CD1c-positive myeloid dendritic cell (primary cell): ENCODE data around the gene PCP4.
"Not testable (repeated sequence)": the region's sequence is repeated elsewhere in the genome, so short reads cannot be mapped to it uniquely, and the experiment has no call there.

Experiments used
- DNase-seq: peaks from one replicate; pipeline ENCODE4 v3.0.0-alpha.2; 2016; ENCODE audit errors: extremely low spot score

Gene PCP4

DNA sequence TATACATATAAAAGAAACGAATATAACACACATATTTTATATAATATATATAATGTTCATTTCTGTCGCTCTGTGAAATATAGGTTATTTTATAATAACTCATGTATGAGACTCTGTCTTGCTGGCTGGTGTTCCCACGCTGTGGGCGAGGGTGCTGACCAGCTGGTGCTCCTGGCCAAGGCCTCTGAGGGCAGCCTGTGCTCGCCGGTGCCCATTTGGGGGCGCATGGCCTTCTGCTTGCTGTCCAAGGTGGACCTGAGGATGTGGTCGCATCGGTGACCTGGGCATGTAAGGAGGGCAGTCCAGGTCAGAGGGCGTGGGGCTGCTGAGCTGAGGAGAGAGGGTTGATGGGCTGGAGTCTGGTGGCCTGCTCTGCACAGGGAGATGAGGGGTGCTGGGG is 1.1 kb upstream of the PCP4 start:
- DNase-seq, result no peak

DNA sequence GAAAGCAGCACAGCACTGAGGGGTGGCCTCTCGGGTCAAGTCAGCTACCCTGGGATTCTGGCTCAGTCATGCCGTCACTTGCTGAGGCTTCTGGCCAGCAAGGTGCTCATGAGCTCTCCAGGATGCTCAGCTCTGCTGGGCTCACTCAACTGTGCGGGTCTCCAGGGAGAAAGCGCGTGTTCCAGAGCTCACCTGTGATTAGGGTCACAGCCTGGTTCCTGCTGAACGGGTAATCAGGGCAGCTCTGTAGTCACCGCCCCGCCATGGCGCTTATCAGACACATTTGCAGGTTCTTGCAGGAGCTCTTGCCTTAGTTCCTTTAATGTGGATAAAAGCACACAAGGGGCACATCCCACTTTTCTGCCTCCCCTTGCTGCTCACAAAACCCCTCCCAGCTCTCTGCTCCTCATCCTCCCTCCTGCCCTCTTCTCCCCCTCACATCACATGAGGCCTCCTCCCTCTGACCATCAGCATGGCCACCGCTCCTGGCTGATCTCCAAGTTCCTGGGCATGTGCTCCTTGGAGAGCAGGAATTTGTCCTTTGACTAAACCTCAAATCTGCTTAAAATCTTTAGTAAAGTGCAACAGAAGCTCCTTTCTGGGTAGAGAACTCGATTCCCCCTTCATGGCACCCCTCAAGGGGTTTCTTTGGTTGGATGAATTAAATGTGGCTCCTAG is 2.0 kb downstream of the PCP4 start:
- DNase-seq, result no peak

DNA sequence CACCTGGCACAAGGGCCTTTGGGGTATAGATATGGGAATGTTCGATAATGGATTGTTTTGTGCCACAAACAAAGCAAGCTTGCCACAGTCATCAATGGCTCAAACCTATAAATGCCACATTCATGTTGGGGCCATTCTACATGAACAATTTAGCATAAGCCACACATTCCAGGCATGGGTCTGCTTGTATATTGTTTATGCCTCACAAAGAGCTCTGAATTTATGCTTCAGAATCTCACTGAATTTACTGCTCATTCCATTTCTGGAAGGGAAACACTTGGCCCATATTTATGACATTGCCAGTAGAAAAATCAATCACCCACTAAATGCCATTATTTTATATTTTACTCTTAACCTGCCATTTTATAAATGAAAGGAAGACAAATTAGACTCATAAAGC is 6.4 kb downstream of the PCP4 start:
- no peak for DNase-seq

DNA sequence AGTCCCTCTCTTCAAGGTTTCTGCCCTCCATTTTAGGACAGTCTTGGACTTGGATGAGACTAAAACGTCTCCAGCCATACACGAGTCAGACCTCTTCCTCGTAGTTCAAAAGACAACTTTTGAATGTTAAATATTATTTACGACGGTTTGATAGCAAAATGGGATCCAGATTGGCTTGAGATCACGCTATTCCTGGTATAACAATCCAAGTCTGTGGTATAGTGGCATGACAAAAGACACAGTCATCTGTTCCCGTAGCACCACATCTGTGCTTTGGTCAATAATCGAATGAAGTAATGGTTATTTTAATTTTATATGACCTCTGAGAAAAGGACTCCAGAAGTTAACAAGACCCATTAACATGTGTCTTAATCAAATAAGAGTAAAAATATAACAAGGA is 7.0 kb downstream of the PCP4 start:
- no peak for DNase-seq

DNA sequence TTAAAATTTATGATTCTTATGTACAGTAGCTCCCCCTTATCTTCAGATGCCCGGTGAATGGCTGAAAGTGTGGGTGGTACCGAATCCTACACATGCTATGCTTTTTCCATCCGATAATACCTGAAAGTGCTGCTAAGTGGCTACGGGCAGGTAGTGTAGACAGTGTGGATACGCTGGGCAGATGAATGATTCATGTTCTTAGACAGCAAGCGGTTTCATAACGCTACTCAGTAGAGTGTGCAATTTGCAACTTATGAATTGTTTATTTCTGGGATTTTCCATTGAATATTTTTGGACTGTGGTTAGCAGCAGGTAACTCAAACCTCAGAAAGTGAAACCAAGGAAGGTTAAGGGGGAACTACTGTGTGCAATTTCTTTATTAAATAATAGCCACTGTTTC is 7.5 kb downstream of the PCP4 start:
- no peak for DNase-seq

DNA sequence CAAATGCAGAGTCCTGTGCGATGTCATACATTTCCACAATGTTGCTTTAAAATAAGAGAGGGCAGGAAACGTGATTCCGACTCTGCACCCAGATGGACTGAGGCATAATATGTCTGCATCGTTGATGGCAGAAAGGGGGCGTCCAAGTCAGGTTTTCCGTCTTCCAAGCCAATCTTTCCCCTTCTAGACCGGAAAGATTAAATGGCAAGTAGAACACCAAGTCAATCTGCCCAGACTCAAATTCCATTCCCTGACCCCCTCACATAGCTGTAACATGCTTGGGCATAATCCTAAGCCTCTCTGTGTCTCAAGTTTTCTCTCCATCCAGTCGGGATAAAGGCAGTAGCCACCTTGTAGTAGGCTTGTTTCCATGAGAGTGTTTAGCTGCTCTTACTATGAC is 14.4 kb downstream of the PCP4 start:
- DNase-seq, result no peak

DNA sequence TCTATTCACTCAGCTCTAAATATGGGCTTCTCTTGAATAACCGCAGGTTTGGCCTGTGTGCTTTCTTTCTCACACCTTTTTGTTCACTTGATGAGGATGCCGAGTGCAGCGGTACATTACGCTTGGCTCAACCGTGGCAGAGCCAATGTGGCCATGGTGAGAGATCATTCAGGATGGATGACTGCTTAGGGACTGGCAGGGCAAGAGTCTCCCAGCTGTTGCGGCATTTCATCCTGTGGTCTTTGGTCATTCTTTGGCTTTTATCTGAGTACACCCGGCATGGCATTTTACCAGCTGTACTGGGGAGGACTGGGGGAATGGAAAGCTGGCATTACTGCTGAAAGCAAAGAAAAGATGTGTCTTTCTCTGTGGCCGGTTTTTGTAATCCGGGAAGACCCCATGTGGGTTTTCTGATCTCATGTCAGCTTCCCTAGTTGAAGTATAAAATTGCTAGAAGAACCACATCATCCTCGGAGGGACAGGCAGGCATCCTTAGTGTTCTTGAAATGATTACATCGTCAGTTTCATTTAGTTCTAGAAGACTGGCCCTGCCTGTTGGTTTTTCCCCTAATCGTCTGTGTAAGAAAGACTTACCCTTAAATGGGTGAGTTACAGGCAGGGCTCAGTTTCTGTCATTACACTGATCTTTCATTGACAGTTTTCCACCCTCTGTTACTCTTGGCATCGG is 15.1 kb downstream of the PCP4 start:
- no peak for DNase-seq

DNA sequence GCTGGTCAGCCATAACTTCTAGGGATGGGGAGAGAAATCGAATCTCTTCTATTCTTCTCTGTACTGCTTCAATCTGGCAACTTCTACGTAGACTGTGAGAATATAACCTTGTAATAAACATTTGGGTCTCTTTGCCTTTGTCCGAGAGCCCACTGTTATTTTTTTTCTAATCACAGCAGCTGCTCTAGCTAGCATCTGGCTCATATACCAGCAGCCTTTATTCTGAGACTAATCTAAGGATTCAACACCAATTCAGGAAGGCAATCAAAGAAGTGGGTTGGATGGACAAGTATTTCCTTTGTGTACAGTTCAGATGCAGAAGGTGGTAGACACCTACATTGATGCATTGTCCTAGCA is 15.6 kb downstream of the PCP4 start:
- DNase-seq, result no peak

DNA sequence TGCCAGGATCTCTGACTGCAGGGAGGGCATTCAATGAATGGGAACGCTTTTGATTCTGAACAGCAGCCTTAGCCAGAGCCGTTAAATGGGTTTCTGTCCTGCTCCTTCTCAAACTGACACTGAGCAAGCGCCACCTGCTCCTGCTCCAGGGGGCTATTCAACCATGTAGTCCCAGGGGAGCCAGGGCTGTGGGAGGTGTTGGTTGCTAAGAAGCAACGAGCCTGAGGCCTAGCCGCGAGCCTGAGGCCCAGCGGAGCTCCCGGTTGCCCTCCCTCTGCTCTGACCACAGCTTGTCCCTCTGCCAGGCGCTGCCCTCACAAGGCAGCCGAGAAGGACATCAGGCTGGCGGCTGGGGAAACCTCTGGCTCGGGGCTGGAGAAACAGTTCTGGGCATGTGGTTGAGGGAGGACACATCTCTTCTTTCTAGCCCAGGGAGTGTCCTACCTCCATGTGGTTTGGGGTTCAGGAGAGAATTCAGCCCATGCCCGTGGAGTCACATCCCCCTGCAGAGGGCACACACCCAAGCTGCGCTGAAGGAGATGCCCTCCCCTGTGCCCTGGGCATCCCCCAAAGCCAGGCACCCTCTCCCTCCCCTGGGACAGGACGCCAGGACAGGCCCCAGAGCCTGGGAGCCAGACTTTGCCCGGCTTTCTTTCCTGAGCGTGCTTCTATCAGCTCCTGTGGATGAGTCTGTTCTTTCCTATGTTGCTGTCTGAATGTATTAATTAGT is 18.0 kb downstream of the PCP4 start:
- no peak for DNase-seq

DNA sequence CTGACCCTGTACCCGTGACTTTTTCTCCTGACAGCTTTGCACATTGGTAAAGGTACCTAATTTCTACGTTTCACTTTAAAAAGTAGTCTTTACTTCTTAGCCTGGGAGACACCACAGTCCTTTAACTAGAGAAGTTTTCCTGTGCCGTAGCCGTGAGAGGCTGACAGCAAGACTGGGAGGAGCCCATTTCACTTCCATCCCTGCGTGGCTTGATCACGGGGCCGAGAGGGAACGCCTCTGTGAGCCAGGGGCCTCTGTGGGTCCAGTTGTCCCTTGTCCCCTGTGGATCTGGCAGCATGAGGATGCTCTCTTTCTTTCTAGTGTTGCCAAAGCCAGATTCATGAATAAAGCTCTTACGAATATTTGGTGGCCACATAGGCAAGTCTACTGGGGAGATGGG is 21.6 kb downstream of the PCP4 start:
- no peak for DNase-seq

DNA sequence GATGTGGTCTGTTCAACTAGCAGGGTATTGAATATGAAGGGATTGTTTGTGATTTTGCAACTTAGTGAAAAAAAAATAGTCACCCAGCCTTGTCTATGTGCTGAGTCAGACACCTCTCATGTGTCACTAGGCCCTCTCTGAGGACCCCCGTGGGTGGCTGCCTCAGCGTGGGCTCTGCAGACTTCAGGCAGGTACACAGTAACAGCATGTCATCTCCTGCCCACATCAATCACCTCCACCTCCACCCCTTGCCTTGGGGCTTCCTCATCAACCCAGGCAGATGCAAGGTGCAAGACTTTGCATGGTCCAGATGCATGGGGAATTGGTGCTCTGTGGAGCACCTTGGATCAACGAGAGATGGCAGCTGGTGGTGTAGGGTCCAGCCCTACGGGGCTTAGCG is 23.9 kb downstream of the PCP4 start:
- DNase-seq, result no peak

DNA sequence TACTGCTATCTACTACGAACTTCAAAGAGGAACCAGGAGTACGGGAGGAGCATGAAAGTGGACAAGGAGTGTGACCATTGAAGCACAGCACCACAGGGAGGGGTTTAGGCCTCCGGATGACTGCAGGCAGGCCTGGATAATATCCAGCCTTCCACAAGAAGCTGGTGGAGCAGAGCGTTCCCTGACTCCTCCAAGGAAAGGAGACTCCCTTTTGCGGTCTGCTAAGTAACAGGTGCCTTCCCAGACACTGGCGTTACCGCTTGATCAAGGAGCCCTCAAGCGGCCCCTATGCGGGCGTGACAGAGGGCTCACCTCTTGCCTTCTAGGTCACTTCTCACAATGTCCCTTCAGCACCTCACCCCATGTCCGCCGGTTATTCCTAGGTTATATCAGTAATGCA is 24.6 kb downstream of the PCP4 start:
- DNase-seq, result not testable (repeated sequence)

DNA sequence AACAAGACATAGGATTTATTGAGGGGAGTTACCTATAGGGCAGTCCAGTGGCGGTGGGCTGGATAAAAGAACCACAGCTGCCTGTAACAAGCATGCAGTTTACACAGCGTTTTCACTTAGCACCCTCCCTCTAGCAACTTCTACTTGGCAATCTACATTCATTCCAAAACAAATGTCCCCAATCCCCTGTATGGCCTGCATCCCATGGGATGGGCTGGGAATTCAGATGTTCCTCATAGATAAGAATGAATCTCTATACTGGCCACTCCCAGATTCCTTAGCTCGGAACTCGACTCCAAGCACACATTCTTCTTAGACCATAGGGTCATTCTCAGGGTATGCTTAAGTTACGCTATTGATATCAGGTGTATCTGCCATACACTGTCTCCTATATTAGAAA is 33.3 kb downstream of the PCP4 start:
- DNase-seq, result no peak

DNA sequence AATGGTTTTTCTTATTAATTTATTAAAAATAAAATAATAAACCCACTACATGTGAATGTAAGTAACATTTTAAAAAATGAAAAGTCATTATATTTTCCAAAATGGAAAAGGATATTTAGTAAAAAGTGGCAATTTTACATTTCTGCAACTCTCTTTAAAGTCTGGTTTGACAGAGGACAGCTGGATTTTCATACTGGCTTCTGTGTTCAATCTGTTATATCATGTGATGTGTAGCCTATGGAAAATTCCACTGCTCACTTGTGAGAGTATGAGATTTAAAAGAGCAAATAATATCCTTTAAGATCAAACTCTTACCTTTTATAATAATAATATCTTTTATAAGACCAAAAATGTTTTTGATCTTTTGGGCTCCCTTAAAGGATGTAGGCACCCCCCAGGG is 33.7 kb downstream of the PCP4 start:
- no peak for DNase-seq

DNA sequence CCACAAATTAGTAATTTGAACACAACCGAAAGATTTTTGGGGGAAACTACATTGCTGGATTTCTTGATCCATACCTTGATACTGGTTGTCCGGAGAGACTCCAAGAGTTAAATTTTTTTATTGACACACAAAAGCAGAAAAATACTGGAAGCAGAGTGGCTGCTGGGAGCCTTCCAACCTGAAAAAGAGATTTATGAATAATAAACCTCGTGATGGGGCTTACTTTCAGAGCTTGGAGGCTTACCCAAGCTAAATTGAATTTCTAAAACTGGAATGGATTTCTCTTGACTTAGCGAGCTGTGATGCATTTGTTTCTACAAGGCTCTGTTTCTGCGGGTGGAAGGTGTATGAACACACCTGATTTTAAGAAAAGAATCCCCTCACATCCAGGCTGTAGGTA is 35.7 kb downstream of the PCP4 start:
- no peak for DNase-seq

DNA sequence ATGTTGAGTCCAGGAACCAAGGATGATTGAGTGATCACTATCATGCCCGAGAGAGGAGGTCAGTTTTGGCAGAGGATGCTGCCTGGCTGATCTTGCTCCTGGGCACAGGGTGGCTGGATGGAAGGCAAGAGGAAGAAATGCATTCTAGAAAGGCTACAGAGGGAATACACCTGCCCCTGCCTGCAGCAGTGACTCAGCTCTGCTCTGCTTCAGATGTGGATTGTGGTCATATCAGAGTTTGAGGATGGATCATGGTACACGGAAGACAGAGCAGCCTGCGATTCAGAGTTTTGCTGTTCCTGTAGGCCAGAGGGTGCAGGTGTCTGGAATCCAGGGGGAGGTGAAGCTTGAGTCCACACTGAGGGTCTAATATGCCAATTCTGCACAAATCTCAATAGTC is 37.2 kb downstream of the PCP4 start:
- DNase-seq, result no peak

DNA sequence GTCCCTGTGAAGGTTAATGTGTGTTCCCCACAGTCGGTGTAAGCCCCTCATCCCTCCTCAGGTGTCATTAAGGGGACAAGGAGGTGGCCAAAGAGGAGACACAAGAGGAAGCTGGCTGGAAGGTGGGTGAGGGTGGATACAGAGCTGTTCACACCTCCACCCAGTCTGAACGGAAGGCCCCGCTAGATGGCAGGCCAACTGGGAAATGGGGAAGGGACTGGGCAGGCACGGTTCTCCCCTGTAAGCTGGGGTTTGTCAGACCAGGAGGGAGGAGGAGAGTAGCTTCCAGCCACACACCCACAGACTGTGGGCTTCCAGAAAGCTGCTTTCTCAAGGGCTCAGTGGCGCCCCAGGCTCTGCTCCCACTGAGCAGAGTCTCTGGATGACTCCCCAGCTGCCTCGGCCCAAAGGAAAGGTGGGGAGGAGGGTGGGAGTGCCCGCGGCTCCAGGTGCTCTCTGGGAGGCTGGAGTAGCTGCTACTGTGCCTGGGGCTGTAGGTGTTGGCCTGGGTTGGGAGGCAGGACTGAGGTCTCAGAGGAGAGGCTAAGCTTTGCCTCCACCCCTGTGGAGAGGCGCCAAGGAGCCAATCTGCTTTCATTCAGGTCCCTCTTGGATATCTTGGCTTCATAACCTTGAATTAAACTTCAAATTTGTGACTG is 41.2 kb downstream of the PCP4 start:
- no peak for DNase-seq

DNA sequence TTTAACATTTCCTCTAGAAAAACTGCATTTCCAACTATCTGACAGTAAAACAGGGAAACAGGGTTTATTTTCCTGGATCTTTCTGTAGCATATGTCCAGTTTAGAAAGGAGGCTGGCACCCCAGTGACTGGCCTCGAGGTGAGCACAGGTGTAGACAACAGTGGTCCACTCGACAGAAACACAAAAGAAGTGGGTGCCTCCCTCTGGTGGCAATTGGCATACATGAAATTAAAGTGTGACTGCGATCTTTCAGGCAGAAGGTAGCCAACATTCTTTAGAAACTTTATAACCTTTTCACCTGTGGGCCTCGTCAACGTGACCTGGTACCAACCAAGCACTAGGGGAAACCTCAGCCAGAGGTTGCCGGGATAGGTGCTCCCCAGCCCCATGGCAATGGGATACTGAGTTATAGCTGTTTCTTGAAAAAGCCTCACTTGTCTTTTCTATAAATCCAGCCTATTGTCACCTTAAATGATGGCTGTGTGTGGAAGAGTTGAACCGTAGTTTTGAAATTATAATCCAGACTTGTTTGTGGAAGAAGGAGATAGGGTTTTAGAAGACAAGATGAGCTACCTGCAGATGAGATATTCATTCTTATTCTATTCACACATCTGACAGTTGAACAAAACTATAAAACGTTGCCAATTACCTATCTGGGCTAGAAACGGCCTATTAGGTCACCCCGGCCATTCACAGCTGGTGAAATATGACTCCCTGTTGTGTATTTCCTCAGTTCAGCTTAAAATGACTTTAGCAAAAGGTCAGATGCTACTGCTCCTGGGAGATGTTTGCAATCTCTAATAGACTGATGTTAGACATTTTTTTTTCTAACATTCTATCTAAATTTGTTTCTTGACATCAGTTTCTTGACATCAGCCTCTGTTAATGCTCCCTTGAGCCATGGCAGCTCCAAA is 44.3 kb downstream of the PCP4 start:
- DNase-seq, result no peak

DNA sequence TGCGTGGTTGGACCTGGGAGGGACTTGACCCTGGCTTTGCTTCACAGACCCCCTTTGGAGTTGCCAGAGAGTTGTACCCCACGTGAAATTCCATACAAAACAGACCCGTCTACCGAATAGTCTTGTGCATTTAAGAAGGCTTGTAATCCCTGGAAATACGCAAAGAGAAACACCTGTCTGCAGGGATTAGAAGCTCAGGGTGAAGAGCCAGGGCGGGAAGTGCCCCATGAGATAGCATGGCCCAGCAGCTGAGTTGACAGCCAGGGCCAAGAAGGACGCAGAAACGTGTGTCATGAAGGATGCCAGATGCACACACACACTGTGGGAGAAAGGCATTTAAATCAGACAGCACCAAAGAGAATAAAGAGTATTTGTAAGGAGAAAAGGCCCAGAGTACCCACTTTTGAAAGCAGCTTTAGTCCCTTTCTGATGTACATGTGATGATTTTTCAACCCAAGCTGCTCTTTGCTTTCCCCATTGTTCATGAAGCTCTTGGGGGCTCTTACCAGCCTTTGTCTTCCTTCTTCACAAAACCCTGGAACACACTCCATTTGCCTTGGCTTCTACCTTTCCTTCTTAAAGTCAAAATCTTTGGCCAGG is 46.6 kb downstream of the PCP4 start:
- no peak for DNase-seq

DNA sequence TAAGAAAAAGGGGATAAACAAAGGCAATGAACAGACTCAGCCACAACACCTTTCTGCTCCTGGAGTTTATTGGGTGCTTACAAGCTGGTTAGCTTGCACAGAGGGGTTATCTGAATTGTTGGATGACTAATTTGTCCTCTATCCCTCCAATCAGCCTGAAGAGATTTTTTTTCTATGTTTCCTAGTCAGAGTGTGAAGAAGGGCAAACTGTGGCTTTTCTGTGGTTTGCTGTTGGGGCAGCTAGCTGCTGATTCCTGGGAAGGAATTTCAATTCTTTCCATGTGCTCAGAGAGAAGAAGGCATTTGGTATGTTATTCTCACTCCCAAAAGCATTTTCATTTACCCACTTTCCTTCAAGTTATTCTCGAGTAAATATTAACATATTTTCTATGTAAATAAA is 48.6 kb downstream of the PCP4 start:
- no peak for DNase-seq

DNA sequence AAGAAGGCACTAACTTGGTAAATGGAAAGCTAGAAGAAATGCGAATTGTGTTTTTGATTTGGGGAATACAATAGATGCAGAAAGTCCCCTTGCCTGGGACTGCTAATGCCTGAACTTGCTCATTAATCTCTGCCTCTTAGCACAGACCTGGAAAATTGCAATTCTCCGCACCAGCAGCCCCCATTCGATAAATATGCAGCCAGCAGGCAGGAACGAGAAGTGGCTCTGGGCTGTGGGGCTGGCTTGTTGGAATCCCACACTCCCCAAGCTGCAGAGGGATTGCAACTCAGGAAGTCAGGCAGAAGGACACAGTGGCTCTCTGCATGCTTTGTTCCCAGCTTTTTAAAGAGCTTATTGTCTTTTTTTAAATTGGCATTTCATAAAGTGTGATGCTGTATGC is 51.3 kb downstream of the PCP4 start:
- DNase-seq, result no peak
